Rectal smooth muscle tissue (tissue), 1 donor: ENCODE data around the gene PRND.
"Not testable (repeated sequence)": the region's sequence is repeated elsewhere in the genome, so short reads cannot be mapped to it uniquely, and the experiment has no call there.

Experiments used
- H3K27ac ChIP-seq: one replicate; pipeline ENCODE4 v1.7.0; 2013; ENCODE audit warnings: low read depth, low read length, inconsistent platforms
- H3K27me3 ChIP-seq: one replicate; pipeline ENCODE4 v1.7.0; 2013; ENCODE audit warnings: low read length; ENCODE audit not compliant: control insufficient read depth, insufficient read depth
- H3K36me3 ChIP-seq: one replicate; pipeline ENCODE4 v1.7.0; 2013; ENCODE audit warnings: low read length; ENCODE audit not compliant: control insufficient read depth, insufficient read depth
- H3K4me1 ChIP-seq: one replicate; pipeline ENCODE4 v1.7.0; 2013; ENCODE audit warnings: low read length; ENCODE audit not compliant: control insufficient read depth, insufficient read depth
- H3K4me3 ChIP-seq: one replicate; pipeline ENCODE4 v1.7.0; 2013; ENCODE audit warnings: low read length
- H3K9ac ChIP-seq: one replicate; pipeline ENCODE4 v1.7.0; 2013; ENCODE audit warnings: low read length

Gene PRND

GRCh38 chr20:4710106-4710475 lies 11.6 kb upstream of the PRND start:
- no peak overlapping the region for H3K4me3 ChIP-seq
- H3K4me1 ChIP-seq: no peaks in the 10 kb centered on the region
- H3K36me3 ChIP-seq: no peaks in the 10 kb centered on the region
- no peaks in the 10 kb centered on the region for H3K27me3 ChIP-seq
- H3K9ac ChIP-seq: no peak overlapping the region
- no peak overlapping the region for H3K27ac ChIP-seq

GRCh38 chr20:4711511-4711910 lies 10.2 kb upstream of the PRND start:
- no peak overlapping the region for H3K27ac ChIP-seq
- no peaks in the 10 kb centered on the region for H3K4me1 ChIP-seq
- no peak overlapping the region for H3K9ac ChIP-seq
- no peak overlapping the region for H3K4me3 ChIP-seq
- no peaks in the 10 kb centered on the region for H3K27me3 ChIP-seq
- no peaks in the 10 kb centered on the region for H3K36me3 ChIP-seq

DNA sequence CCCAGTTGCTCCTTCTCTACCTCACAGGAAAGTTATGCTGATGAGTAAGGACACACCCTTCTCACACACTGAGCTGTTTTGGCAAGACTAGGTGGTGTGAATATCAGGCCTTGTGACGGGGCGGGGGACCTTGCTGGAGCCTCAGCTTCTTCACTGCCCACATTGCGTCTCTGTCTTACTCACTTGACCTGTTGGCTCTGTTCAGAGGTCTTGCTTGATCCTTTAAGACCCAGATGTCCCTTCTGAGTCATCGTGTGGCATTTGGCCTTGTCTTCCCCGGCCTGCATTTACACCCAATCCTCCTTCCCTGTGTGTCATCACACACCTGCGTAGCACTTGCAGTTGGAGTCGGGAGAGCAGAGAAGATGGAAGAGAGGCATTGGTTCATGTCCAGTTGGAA lies 8.3 kb upstream of the PRND start:
- Histone ChIP-seq H3K27ac (no peak overlapping the region), H3K9ac (no peak overlapping the region), H3K4me1 (no peaks in the 10 kb centered on the region), H3K27me3 (no peaks in the 10 kb centered on the region), H3K4me3 (no peak overlapping the region), H3K36me3 (no peaks in the 10 kb centered on the region)

- Histone ChIP-seq H3K27ac (no peak overlapping the region), H3K4me3 (no peak overlapping the region), H3K27me3 (no peaks in the 10 kb centered on the region), H3K36me3 (no peaks in the 10 kb centered on the region), H3K9ac (no peak overlapping the region), H3K4me1 (no peaks in the 10 kb centered on the region)
These were observed 6.9 kb upstream of the PRND start for GRCh38 chr20:4714818-4715217.

- H3K4me1 ChIP-seq: no peaks in the 10 kb centered on the region
- no peak overlapping the region for H3K27ac ChIP-seq
- H3K36me3 ChIP-seq: no peaks in the 10 kb centered on the region
- no peaks in the 10 kb centered on the region for H3K27me3 ChIP-seq
- no peak overlapping the region for H3K4me3 ChIP-seq
- no peak overlapping the region for H3K9ac ChIP-seq
These were observed 3.7 kb upstream of the PRND start for GRCh38 chr20:4717816-4718570.

DNA sequence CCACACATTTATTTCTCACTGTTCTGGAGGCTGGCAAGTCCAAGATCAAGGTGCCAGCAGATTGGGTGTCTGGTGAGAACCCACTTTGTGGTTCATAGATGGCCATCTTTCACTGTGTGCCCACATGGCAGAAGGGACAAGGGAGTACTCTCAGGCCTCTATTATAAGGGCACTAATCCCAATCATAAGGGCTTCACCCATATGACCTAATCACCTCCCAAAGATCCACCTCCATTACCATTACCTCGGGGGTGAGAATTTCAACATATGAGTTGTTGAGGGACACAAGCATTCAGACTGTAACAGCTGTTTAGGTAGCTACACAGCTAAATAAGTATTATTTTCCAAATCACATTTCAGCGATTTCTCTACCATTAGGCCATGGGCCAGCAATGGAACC lies 2.5 kb upstream of the PRND start:
- Histone ChIP-seq H3K27me3 (no peaks in the 10 kb centered on the region), H3K9ac (no peak overlapping the region), H3K27ac (no peak overlapping the region), H3K4me3 (no peak overlapping the region), H3K4me1 (no peaks in the 10 kb centered on the region), H3K36me3 (no peaks in the 10 kb centered on the region)

- Histone ChIP-seq H3K36me3 (no peaks in the 10 kb centered on the region), H3K27me3 (no peaks in the 10 kb centered on the region), H3K27ac (peak overlapping the region; percentile 33), H3K4me1 (no peaks in the 10 kb centered on the region), H3K9ac (no peak overlapping the region), H3K4me3 (no peak overlapping the region)
These were observed 1.4 kb upstream of the PRND start for GRCh38 chr20:4720041-4720976.

GRCh38 chr20:4720977-4721349 lies 746 bp upstream of the PRND start:
- peak overlapping the region; percentile 0 for H3K4me3 ChIP-seq
- H3K27ac ChIP-seq: no peak overlapping the region
- no peak overlapping the region for H3K9ac ChIP-seq

GRCh38 chr20:4722571-4722970 lies 862 bp downstream of the PRND start:
- Histone ChIP-seq H3K27ac (no peak overlapping the region), H3K4me1 (no peaks in the 10 kb centered on the region), H3K9ac (no peak overlapping the region), H3K4me3 (no peak overlapping the region), H3K36me3 (no peaks in the 10 kb centered on the region), H3K27me3 (no peaks in the 10 kb centered on the region)

More at GRCh38 chr20:4720977-4721349, 746 bp upstream of the PRND start:
- H3K27me3 ChIP-seq: no peaks in the 10 kb centered on the region
- no peaks in the 10 kb centered on the region for H3K4me1 ChIP-seq
- H3K36me3 ChIP-seq: no peaks in the 10 kb centered on the region

GRCh38 chr20:4722993-4723392 lies 1.3 kb downstream of the PRND start:
- Histone ChIP-seq H3K27me3 (no peaks in the 10 kb centered on the region), H3K36me3 (no peaks in the 10 kb centered on the region), H3K9ac (no peak overlapping the region), H3K27ac (no peak overlapping the region), H3K4me3 (no peak overlapping the region), H3K4me1 (no peaks in the 10 kb centered on the region)

GRCh38 chr20:4723553-4723952 lies 1.8 kb downstream of the PRND start:
- H3K4me1 ChIP-seq, H3K27ac ChIP-seq, H3K4me3 ChIP-seq, H3K27me3 ChIP-seq, H3K9ac ChIP-seq, H3K36me3 ChIP-seq: not testable (repeated sequence)

- Histone ChIP-seq H3K27ac (no peak overlapping the region), H3K9ac (no peak overlapping the region), H3K27me3 (no peaks in the 10 kb centered on the region), H3K4me1 (no peaks in the 10 kb centered on the region), H3K36me3 (no peaks in the 10 kb centered on the region), H3K4me3 (no peak overlapping the region)
These were observed 3.0 kb downstream of the PRND start for GRCh38 chr20:4724459-4725262.
